ENCODE measurements around the gene PDLIM4. TPM values are rescaled to one million over a fixed set of nuclear protein-coding genes. Genes with fewer than 3 reads are reported as not detected.

Gene PDLIM4
- total RNA-seq, 2 experiments from 2014 or later: 0.21 to 0.23 TPM

Small RNA genes lying within 50 kb of the gene (microRNA-seq; reads per million reads assigned to microRNA genes)
- gene MIR6830 (ENCODE audit: borderline replicate concordance): not detected

Other genes starting within 250 kb of the PDLIM4 start
- 1 to 10 TPM; 3.1 to 3.3 TPM for gene ACSL6, start 246.0 kb upstream of the PDLIM4 start, total RNA-seq
- 10 to 100 TPM; 10.8 to 11.6 TPM for gene IL3, start 197.0 kb upstream of the PDLIM4 start, total RNA-seq
- 10 to 100 TPM; 52.6 to 59.5 TPM for gene CSF2, start 183.9 kb upstream of the PDLIM4 start, total RNA-seq
- 1 to 10 TPM; 6.1 to 8.9 TPM for gene P4HA2, start 29.8 kb upstream of the PDLIM4 start, total RNA-seq
- 1 to 10 TPM in 1 of 2 experiments, under 1 TPM in 1; 0.66 to 1.1 TPM for gene SLC22A4, start 36.7 kb downstream of the PDLIM4 start, total RNA-seq
- 1 to 10 TPM; 3.7 to 4.9 TPM for gene SLC22A5, start 112.0 kb downstream of the PDLIM4 start, total RNA-seq
- 100 to 1,000 TPM; 121 to 130 TPM for gene IRF1, start 233.1 kb downstream of the PDLIM4 start, total RNA-seq